ENCODE results near the gene MYO9B.

- TF ChIP-seq CTCF (IDR thresholded peaks at IDR 0.05; ENCODE audit: low read depth, low read length): no peak
- TF ChIP-seq EZH2phosphoT487 (IDR thresholded peaks at IDR 0.05; ENCODE audit: low read depth): no peak
These were observed 3.5 kb downstream of the MYO9B start for GRCh38 chr19:17078920-17079709.

All from OCI-LY3 (cell line).